ENCODE data around the gene TMEM245.
"Not testable (repeated sequence)": the region's sequence is repeated elsewhere in the genome, so short reads cannot be mapped to it uniquely, and the experiment has no call there.

The TMEM245 gene

DNA sequence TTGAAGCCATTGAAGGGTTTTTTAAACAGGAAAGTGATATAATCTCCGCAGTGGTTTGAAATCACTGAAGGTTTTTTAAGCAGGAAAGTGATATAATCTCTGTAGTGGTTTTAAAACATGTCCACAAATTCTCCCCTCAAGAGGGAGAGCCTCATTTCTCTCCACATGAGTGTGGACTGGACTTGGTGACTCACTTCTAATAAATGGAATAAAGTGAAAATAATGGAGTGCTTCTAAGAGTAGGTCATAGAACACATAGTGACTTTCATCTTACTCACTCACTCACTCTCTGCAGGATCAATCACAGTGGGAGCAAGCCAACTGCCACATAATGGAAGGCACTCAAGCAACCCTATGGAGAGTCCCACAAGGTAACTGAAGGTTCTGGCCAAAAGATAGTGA is 118.5 kb downstream of the TMEM245 start:
- peaks cover 12% of the 10 kb centered on the region for H3K9me3 ChIP-seq (ENCODE audit: low read length)
- H3K27me3 ChIP-seq (ENCODE audit: insufficient read depth, low read length): no peaks in the 10 kb centered on the region
- no peak overlapping the region for H2AFZ ChIP-seq (ENCODE audit: low read depth, low read length)
- no peaks in the 10 kb centered on the region for H3K4me1 ChIP-seq (ENCODE audit: insufficient read depth, low read length)
- H3K4me3 ChIP-seq (ENCODE audit: low read length): no peak overlapping the region
- peaks cover 16% of the 10 kb centered on the region for H3K36me3 ChIP-seq (ENCODE audit: insufficient read depth, low read length)

DNA sequence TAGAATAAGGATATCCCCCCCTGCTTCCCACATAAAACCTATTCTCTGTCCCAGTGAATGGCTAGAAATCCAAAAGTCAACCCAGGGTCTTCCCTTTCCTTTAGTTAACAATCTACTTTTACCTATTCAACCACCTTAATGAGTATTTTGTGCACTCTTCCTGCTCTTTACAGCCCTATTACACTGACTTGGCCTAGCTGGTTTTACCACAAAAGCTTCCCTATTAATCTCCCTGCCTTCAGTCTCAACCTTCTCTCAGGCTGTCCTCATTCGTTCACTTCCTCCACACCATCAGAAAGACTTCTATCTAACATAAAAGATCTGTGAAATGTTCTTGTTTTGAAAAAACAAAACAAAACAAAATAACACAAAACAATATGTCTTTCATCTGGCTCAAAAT is 122.6 kb downstream of the TMEM245 start:
- H3K36me3 ChIP-seq (ENCODE audit: insufficient read depth, low read length): peaks cover 31% of the 10 kb centered on the region

DNA sequence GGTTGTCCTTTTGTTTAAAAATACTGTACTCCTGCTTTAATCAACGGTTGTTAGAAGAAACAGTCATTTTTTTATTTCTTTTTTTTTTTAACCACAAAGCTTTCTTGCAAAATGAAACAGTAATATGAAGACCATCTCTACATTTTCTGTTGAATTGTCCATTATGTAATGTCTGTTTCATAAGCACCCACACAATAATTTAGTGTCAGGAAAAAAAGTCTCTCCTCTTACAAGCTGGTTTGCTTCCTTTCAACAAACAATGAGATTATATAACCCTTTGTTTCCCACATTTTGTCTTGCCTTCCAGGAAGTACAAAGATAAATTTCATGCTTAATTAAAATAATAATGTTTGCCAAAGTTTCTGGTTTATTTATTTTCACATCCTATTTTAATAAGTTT is 123.1 kb downstream of the TMEM245 start:
- Histone ChIP-seq H3K9me3 (ENCODE audit: low read length) (peaks cover 3% of the 10 kb centered on the region), H3K36me3 (ENCODE audit: insufficient read depth, low read length) (peaks cover 35% of the 10 kb centered on the region), H2AFZ (ENCODE audit: low read depth, low read length) (no peak overlapping the region), H3K27me3 (ENCODE audit: insufficient read depth, low read length) (no peaks in the 10 kb centered on the region), H3K4me3 (ENCODE audit: low read length) (no peak overlapping the region), H3K4me1 (ENCODE audit: insufficient read depth, low read length) (no peaks in the 10 kb centered on the region)

More for the DNA sequence above, 122.6 kb downstream of the TMEM245 start:
- Histone ChIP-seq H3K9me3 (ENCODE audit: low read length) (peaks cover 3% of the 10 kb centered on the region), H2AFZ (ENCODE audit: low read depth, low read length) (no peak overlapping the region), H3K27me3 (ENCODE audit: insufficient read depth, low read length) (no peaks in the 10 kb centered on the region), H3K4me1 (ENCODE audit: insufficient read depth, low read length) (no peaks in the 10 kb centered on the region), H3K4me3 (ENCODE audit: low read length) (no peak overlapping the region)

DNA sequence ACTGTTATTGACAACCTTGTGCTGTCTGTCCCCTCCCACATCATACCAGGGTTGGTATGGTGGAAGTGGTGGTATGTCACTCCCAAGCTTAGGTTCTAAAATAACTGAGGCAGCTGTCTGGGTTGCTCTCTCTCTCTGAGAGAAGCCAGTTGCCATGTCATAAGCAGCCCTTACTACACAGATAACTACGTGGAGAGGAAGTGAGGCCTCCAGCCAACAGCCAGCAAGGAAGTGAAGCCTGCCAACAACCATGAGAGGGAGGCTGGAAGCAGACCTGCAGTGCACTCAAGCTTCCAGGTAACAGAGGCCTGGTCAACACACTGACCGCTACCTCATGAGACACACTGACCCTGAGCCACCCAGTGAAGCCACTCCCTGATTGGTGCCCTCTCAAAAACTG is 125.1 kb downstream of the TMEM245 start:
- Histone ChIP-seq H3K4me1 (ENCODE audit: insufficient read depth, low read length) (no peaks in the 10 kb centered on the region), H2AFZ (ENCODE audit: low read depth, low read length) (no peak overlapping the region), H3K36me3 (ENCODE audit: insufficient read depth, low read length) (peaks cover 51% of the 10 kb centered on the region), H3K27me3 (ENCODE audit: insufficient read depth, low read length) (no peaks in the 10 kb centered on the region), H3K4me3 (ENCODE audit: low read length) (no peak overlapping the region), H3K9me3 (ENCODE audit: low read length) (no peaks in the 10 kb centered on the region)

DNA sequence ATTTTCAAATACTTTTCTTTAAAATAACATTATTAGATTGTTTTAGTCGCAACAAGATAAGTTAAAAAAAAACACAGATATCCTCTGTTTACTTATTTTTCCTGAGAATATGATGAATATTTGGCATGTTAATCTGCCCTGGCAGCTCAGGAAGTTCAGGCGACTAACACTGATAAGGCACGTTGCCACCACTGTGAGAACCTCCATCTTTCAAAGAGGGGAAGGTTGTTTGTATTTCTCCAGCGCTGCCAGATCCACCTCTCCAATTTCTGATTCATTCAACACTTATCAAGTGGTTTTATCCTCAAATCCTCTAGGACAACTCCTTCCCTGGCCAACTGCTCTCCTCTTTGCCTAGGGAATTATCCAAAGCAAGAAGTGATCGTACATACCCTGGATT is 128.3 kb downstream of the TMEM245 start:
- H3K4me1 ChIP-seq (ENCODE audit: insufficient read depth, low read length): no peaks in the 10 kb centered on the region
- H3K36me3 ChIP-seq (ENCODE audit: insufficient read depth, low read length): peaks cover 46% of the 10 kb centered on the region
- H3K27me3 ChIP-seq (ENCODE audit: insufficient read depth, low read length): no peaks in the 10 kb centered on the region
- H2AFZ ChIP-seq (ENCODE audit: low read depth, low read length): no peak overlapping the region
- no peaks in the 10 kb centered on the region for H3K9me3 ChIP-seq (ENCODE audit: low read length)
- no peak overlapping the region for H3K4me3 ChIP-seq (ENCODE audit: low read length)

DNA sequence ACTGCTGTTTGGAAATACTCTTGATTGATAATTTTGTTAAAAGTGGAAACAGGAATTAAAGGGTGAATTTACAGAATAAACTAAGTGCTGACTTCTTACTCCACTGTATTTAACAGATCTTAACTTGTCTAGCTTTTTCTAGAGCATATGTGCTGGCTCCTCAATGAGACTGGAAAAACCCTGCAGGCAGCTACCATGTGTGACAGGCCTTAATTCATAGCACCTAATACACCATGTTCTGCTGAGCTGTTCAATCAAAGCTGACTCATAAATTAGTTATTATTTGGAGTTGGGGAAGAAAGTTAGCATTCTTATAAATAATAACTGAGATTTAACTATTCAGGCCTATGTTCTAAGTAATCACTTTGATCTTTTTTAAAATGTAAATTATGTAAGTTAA is 135.9 kb downstream of the TMEM245 start:
- H3K4me1 ChIP-seq (ENCODE audit: insufficient read depth, low read length): no peaks in the 10 kb centered on the region
- H3K27me3 ChIP-seq (ENCODE audit: insufficient read depth, low read length): no peaks in the 10 kb centered on the region
- H3K4me3 ChIP-seq (ENCODE audit: low read length): no peak overlapping the region
- peaks cover 46% of the 10 kb centered on the region for H3K36me3 ChIP-seq (ENCODE audit: insufficient read depth, low read length)
- no peak overlapping the region for H2AFZ ChIP-seq (ENCODE audit: low read depth, low read length)
- no peaks in the 10 kb centered on the region for H3K9me3 ChIP-seq (ENCODE audit: low read length)

DNA sequence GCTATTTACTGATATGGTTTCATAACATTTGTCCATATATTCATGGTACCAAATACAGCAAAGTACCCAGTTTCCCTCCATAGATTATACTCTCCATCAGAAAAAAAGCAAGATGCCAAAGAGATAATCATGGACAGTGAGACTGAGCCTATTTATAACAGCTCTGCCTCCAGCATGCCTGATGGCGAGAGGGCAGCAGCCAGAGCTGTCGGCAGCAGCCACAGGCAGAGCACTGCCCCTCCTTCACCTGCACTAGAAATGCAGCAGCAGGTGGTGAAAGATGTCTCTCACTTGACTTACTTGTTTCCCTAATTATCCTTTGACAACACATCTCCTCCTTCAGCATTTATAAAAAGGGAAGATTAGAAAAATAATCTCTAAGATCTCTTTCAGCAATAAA is 138.9 kb downstream of the TMEM245 start:
- no peaks in the 10 kb centered on the region for H3K27me3 ChIP-seq (ENCODE audit: insufficient read depth, low read length)
- no peak overlapping the region for H3K4me3 ChIP-seq (ENCODE audit: low read length)
- H3K36me3 ChIP-seq (ENCODE audit: insufficient read depth, low read length): peaks cover 54% of the 10 kb centered on the region
- H3K4me1 ChIP-seq (ENCODE audit: insufficient read depth, low read length): no peaks in the 10 kb centered on the region
- no peaks in the 10 kb centered on the region for H3K9me3 ChIP-seq (ENCODE audit: low read length)
- H2AFZ ChIP-seq (ENCODE audit: low read depth, low read length): no peak overlapping the region

DNA sequence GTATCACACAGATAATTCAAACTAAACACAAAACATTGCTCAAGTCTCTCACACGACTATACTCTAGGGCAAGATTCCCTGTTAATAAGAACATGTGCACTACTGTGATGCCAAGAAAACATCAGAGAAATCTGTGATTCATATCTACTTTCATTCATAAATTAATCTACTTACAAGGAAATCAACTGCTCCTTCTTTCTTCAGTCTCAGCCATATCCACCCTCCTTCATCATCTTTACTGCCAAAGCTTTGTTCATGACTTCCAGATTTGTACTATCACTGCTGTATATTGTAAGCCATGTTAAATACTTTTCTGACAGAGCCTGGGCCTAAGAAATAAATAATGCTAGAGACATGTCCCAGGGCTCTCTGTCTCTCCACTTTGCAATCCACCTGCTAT is 141.5 kb downstream of the TMEM245 start:
- H2AFZ ChIP-seq (ENCODE audit: low read depth, low read length): no peak overlapping the region
- H3K9me3 ChIP-seq (ENCODE audit: low read length): no peaks in the 10 kb centered on the region
- H3K4me3 ChIP-seq (ENCODE audit: low read length): no peak overlapping the region
- H3K4me1 ChIP-seq (ENCODE audit: insufficient read depth, low read length): no peaks in the 10 kb centered on the region
- H3K27me3 ChIP-seq (ENCODE audit: insufficient read depth, low read length): no peaks in the 10 kb centered on the region
- peaks cover 50% of the 10 kb centered on the region for H3K36me3 ChIP-seq (ENCODE audit: insufficient read depth, low read length)

DNA sequence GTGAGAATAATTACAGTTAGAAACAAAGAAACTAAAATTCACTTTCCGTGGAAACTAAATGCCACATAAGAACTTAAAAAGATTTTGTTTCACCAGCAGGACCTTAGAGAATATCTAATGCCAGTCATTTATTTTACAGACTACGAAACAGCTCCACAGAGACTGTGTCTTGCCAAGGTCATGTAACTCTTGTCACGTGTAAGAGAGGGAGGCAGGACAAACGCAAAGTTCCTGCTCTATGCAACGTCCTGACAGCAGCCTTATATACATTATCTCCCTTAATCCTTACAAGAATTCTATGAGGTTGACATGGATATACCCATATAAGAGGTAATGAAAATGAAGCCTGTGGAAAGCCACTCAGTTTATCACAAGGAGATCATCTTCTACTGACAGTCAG is 145.9 kb downstream of the TMEM245 start:
- Histone ChIP-seq H2AFZ (ENCODE audit: low read depth, low read length) (no peak overlapping the region), H3K36me3 (ENCODE audit: insufficient read depth, low read length) (peaks cover 47% of the 10 kb centered on the region), H3K4me1 (ENCODE audit: insufficient read depth, low read length) (no peaks in the 10 kb centered on the region), H3K9me3 (ENCODE audit: low read length) (peaks cover 5% of the 10 kb centered on the region), H3K4me3 (ENCODE audit: low read length) (no peak overlapping the region), H3K27me3 (ENCODE audit: insufficient read depth, low read length) (no peaks in the 10 kb centered on the region)

DNA sequence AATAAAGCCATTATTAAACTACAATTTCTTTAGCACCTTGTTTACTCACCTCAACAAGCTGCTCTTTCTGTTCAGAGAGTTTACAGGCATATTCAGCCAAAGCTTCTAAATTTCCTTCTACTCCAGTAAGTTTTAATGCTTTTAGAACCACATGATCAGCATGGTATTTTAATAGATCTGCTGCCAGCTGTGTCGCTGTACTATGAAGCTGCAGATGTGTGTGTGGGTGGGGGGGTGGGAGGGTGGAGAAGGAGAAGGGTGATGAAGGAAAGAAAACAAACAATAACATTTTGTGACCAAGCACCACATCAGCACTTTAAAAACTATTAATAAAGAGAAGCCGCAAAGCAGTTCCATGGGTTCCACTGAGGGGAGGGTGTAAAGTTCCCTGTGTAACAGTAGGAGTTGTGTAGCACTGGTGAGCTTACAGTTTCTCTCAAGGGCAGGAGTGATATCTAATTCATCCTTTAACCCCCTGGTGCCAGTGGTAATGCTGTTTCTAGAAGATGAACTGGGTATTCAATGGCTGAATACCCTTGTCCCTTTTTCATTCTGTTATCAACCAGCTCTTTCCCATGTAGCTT is 147.0 kb downstream of the TMEM245 start:
- Histone ChIP-seq H3K36me3 (ENCODE audit: insufficient read depth, low read length) (peaks cover 45% of the 10 kb centered on the region), H3K27me3 (ENCODE audit: insufficient read depth, low read length) (no peaks in the 10 kb centered on the region), H3K4me1 (ENCODE audit: insufficient read depth, low read length) (no peaks in the 10 kb centered on the region)

DNA sequence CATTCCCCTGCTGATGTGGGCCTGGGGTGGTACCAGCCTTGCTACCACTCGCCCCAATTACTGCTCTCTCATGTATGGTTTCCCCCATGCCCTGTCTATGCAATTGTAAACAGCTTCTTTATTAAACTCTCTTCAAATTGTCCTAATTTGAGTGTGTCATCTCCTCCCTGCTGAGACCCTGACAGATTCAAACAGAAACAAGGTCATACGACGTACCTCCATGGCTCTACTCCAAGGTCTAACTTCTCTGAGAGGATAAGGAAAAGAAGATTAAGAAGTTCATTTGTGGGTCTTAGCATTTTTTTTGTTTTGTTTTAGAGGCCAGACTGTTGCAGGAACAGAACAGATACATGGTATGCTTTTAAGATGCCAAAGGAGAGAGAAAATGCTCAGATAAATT is 147.6 kb downstream of the TMEM245 start:
- Histone ChIP-seq H3K4me3 (ENCODE audit: low read length) (no peak overlapping the region), H2AFZ (ENCODE audit: low read depth, low read length) (no peak overlapping the region), H3K4me1 (ENCODE audit: insufficient read depth, low read length) (no peaks in the 10 kb centered on the region), H3K9me3 (ENCODE audit: low read length) (peaks cover 5% of the 10 kb centered on the region), H3K27me3 (ENCODE audit: insufficient read depth, low read length) (no peaks in the 10 kb centered on the region), H3K36me3 (ENCODE audit: insufficient read depth, low read length) (peaks cover 46% of the 10 kb centered on the region)

More for the DNA sequence above, 147.0 kb downstream of the TMEM245 start:
- peaks cover 5% of the 10 kb centered on the region for H3K9me3 ChIP-seq (ENCODE audit: low read length)
- no peak overlapping the region for H2AFZ ChIP-seq (ENCODE audit: low read depth, low read length)
- no peak overlapping the region for H3K4me3 ChIP-seq (ENCODE audit: low read length)

DNA sequence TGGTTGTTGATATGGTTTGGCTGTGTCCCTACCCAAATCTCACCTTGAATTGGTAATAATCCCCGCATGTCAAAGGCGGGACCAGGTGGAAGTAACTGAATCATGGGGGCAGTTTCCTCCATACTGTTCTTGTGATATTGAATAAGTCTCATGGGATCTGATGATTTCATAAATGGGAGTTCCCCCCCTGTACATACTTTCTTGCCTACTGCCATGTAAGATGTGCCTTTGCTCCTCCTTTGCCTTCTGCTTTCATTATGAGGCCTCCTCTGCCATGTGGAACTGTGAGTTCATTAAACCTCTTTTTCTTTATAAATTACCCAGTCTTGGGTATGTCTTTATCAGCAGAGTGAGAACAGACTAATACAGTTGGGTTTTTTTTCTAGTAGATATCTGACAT is 148.4 kb downstream of the TMEM245 start:
- H3K9me3 ChIP-seq (ENCODE audit: low read length); H3K27me3 ChIP-seq (ENCODE audit: insufficient read depth, low read length); H2AFZ ChIP-seq (ENCODE audit: low read depth, low read length); H3K4me3 ChIP-seq (ENCODE audit: low read length); H3K4me1 ChIP-seq (ENCODE audit: insufficient read depth, low read length): not testable (repeated sequence)
- peaks cover 52% of the 10 kb centered on the region for H3K36me3 ChIP-seq (ENCODE audit: insufficient read depth, low read length)

DNA sequence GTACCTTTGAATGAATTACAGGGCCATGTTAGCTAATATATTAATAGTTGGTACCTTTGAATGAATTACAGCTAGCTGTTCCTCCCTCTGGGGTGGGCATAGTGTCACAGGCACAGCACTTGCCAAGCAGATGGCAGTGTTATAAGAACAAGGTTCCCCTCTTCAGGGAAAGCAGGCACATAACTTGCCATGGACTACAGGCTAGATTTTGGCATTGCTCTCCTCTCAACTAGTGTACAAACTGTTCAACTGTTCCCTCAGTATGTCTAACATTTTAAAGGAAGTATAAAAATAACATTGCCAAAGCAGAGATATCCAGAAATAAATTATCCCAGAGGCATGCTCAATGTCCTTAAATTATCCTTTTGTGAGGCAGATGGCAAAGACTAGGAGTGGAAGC is 151.8 kb downstream of the TMEM245 start:
- H3K4me1 ChIP-seq (ENCODE audit: insufficient read depth, low read length): no peaks in the 10 kb centered on the region
- no peaks in the 10 kb centered on the region for H3K27me3 ChIP-seq (ENCODE audit: insufficient read depth, low read length)
- no peak overlapping the region for H2AFZ ChIP-seq (ENCODE audit: low read depth, low read length)
- H3K9me3 ChIP-seq (ENCODE audit: low read length): peaks cover 5% of the 10 kb centered on the region
- no peak overlapping the region for H3K4me3 ChIP-seq (ENCODE audit: low read length)
- H3K36me3 ChIP-seq (ENCODE audit: insufficient read depth, low read length): peaks cover 65% of the 10 kb centered on the region

Measured in neuron (in vitro differentiated cells).